HepG2 (cell line): ENCODE results near the gene ONECUT1. TPM values are rescaled to one million over a fixed set of nuclear protein-coding genes. Genes with fewer than 3 reads are reported as not detected.

ENCODE experiments used
- AGO2 ChIP-seq: fragments of 200-400 bp; formaldehyde crosslinking; optimal IDR thresholded peaks from 2 replicates; pipeline ENCODE3; 2017; ENCODE audit warnings: mild to moderate bottlenecking, low read depth, low read length, moderate library complexity
- ARNTL ChIP-seq: sonication (generic); formaldehyde crosslinking; IDR thresholded peaks from 2 replicates; pipeline ENCODE4 v1.4.0; 2020; ENCODE audit warnings: mild to moderate bottlenecking, missing genetic modification reagents
- ATF7 ChIP-seq, 2 experiments: fragments of 450-650 bp in 1 of 2; sonication (generic) in 1 of 2; formaldehyde crosslinking in 1 of 2; IDR thresholded peaks; 2 replicates each; pipeline versions ENCODE4 v1.4.0 to v1.6.1; 2016 to 2020; ENCODE audit warnings: antibody characterized with exemption in 1 of 2, mild to moderate bottlenecking in 1 of 2, missing genetic modification reagents in 1 of 2
- CEBPG ChIP-seq: IDR thresholded peaks from 2 replicates; pipeline ENCODE4 v1.6.1; 2016
- CHD2 ChIP-seq: IDR thresholded peaks from 2 replicates; pipeline ENCODE4 v1.6.1; 2011; ENCODE audit warnings: low read depth, low read length, improper control_type of control experiment
- ESRRA ChIP-seq: sonication (generic); formaldehyde crosslinking; IDR thresholded peaks from 2 replicates; pipeline ENCODE4 v1.5.1; 2020; ENCODE audit warnings: mild to moderate bottlenecking, low read depth, missing genetic modification reagents
- FOSL2 ChIP-seq: sonication (generic); formaldehyde crosslinking; IDR thresholded peaks from 2 replicates; pipeline ENCODE4 v1.4.0; 2020; ENCODE audit warnings: missing genetic modification reagents
- GATAD2A ChIP-seq: IDR thresholded peaks from 2 replicates; pipeline ENCODE4 v1.6.1; 2016
- HNF4A ChIP-seq: sonication (generic); formaldehyde crosslinking; IDR thresholded peaks from 2 replicates; pipeline ENCODE4 v1.4.0; 2020; ENCODE audit warnings: missing genetic modification reagents
- KAT7 ChIP-seq: IDR thresholded peaks from 2 replicates; pipeline ENCODE4 v1.6.1; 2018; ENCODE audit warnings: borderline replicate concordance, missing compliant biosample characterization
- MAFF ChIP-seq: IDR thresholded peaks from 2 replicates; pipeline ENCODE4 v1.6.1; 2011; ENCODE audit warnings: low read depth, low read length, improper control_type of control experiment
- MAFK ChIP-seq, 2 experiments: IDR thresholded peaks in 1 of 2; conservative IDR thresholded peaks in 1 of 2; 2 replicates each; pipeline ENCODE4 v1.6.1; 2011; ENCODE audit warnings: improper control_type of control experiment in 2 of 2, low read length in 2 of 2
- MIER2 ChIP-seq: IDR thresholded peaks from 2 replicates; pipeline ENCODE4 v1.6.1; 2016; ENCODE audit warnings: missing biosample characterization, missing genetic modification reagents
- NR2C2 ChIP-seq: sonication (generic); formaldehyde crosslinking; IDR thresholded peaks from 2 replicates; pipeline ENCODE4 v1.4.0; 2020; ENCODE audit warnings: missing genetic modification reagents, mild to moderate bottlenecking, moderate library complexity, borderline replicate concordance
- PRDM15 ChIP-seq: sonication (generic); formaldehyde crosslinking; IDR thresholded peaks from 2 replicates; pipeline ENCODE4 v1.4.0; 2020; ENCODE audit warnings: missing genetic modification reagents
- RCOR2 ChIP-seq: IDR thresholded peaks from 2 replicates; pipeline ENCODE4 v1.6.1; 2016; ENCODE audit warnings: missing biosample characterization, missing genetic modification reagents
- SMAD1 ChIP-seq: sonication (generic); formaldehyde crosslinking; IDR thresholded peaks from 2 replicates; pipeline ENCODE4 v1.4.0; 2020; ENCODE audit warnings: missing genetic modification reagents, low read depth, mild to moderate bottlenecking, borderline replicate concordance
- SNAPC2 ChIP-seq: sonication (generic); formaldehyde crosslinking; IDR thresholded peaks from 2 replicates; pipeline ENCODE4 v1.8.1; 2022; ENCODE audit warnings: mild to moderate bottlenecking, missing genetic modification reagents
- SOX6 ChIP-seq, 2 experiments: fragments of 450-650 bp in 1 of 2; sonication (generic) in 1 of 2; formaldehyde crosslinking in 1 of 2; IDR thresholded peaks; 2 replicates each; pipeline versions ENCODE4 v1.4.0 to v1.6.1; 2017 to 2020; ENCODE audit warnings: antibody characterized with exemption in 1 of 2, mild to moderate bottlenecking in 1 of 2, missing genetic modification reagents in 1 of 2
- SRY ChIP-seq: sonication (generic); formaldehyde crosslinking; IDR thresholded peaks from 2 replicates; pipeline ENCODE4 v1.8.0; 2022; ENCODE audit warnings: mild to moderate bottlenecking, missing genetic modification reagents
- TEF ChIP-seq: sonication (generic); formaldehyde crosslinking; IDR thresholded peaks from 2 replicates; pipeline ENCODE4 v1.5.0; 2020; ENCODE audit warnings: missing genetic modification reagents
- TFAP4 ChIP-seq: sonication (generic); IDR thresholded peaks from 2 replicates; pipeline ENCODE4 v1.6.1; 2016; ENCODE audit warnings: low read depth, borderline replicate concordance
- ZNF121 ChIP-seq: sonication (generic); formaldehyde crosslinking; IDR thresholded peaks from 2 replicates; pipeline ENCODE4 v1.5.0; 2020; ENCODE audit warnings: mild to moderate bottlenecking, missing genetic modification reagents
- ZNF431 ChIP-seq: sonication (generic); formaldehyde crosslinking; IDR thresholded peaks from 2 replicates; pipeline ENCODE4 v1.9.0; 2022; ENCODE audit warnings: missing genetic modification reagents, low read depth, mild to moderate bottlenecking, borderline replicate concordance
- ZNF432 ChIP-seq: sonication (generic); formaldehyde crosslinking; IDR thresholded peaks from 2 replicates; pipeline ENCODE4 v1.5.0; 2020; ENCODE audit warnings: missing genetic modification reagents, mild to moderate bottlenecking, borderline replicate concordance
- ZNF556 ChIP-seq: sonication (generic); formaldehyde crosslinking; IDR thresholded peaks from 2 replicates; pipeline ENCODE4 v1.4.0; 2020; ENCODE audit warnings: mild to moderate bottlenecking, missing genetic modification reagents, borderline replicate concordance
- ZNF660 ChIP-seq: sonication (generic); formaldehyde crosslinking; IDR thresholded peaks from 2 replicates; pipeline ENCODE4 v1.5.1; 2020; ENCODE audit warnings: mild to moderate bottlenecking, low read depth, missing genetic modification reagents, borderline replicate concordance
- ZNF749 ChIP-seq: sonication (generic); formaldehyde crosslinking; IDR thresholded peaks from 2 replicates; pipeline ENCODE4 v1.8.0; 2022; ENCODE audit warnings: mild to moderate bottlenecking, missing genetic modification reagents, moderate library complexity, borderline replicate concordance
- polyA plus RNA-seq, 8 experiments: library from polyadenylated mRNA; depleted of rRNA in 3 of 8; stranded (reverse) in 7 of 8; unstranded in 1 of 8; fragments of >200 nt; fragmentation: Illumina TruSeq in 4 of 8; extraction: Trizol in 4 of 8; gene quantifications; 2 replicates each; pipeline versions ENCODE4 v1.2.1 to v1.2.3, GENCODE V29; 2011 to 2016; ENCODE audit warnings: low read depth in 4 of 8, missing spikeins in 1 of 8, mixed read lengths in 1 of 8; ENCODE audit not compliant: insufficient read depth in 1 of 8
- total RNA-seq, 5 experiments: library from RNA; depleted of rRNA; stranded (reverse); fragments of >200 nt; fragmentation: Illumina TruSeq; extraction: Trizol; gene quantifications; 2 replicates each; pipeline ENCODE4 v1.2.3, GENCODE V29; 2016; ENCODE audit warnings: low read depth in 1 of 5

The ONECUT1 gene
- total and polyA plus RNA-seq, 2 of the 13 experiments (the other 11 are each of a cell fraction or from before 2014, with no cell fraction given): 3.5 to 9.1 TPM

- TF ChIP-seq GATAD2A: peak; percentile 63
- peak; percentile 62; the same call in 1 of the 2 replicates for TF ChIP-seq SNAPC2 (CRISPR knock-in tag)
- no peak for TF ChIP-seq ARNTL
- TF ChIP-seq MAFK (conservative IDR thresholded peaks at IDR 0.05 in 1 of 2, IDR thresholded peaks at IDR 0.05 in 1 of 2; ENCODE audit: low read length in 2 of 2): peak; percentile 69 to 72
- TF ChIP-seq FOSL2: no peak
- TF ChIP-seq ATF7 (IDR thresholded peaks at IDR 0.05): peak; percentile 7; the same call in 1 of the 2 replicates
- TF ChIP-seq ATF7 (CRISPR knock-in tag; IDR thresholded peaks at IDR 0.05): no peak
- peak; percentile 19; the same call in 1 of the 2 replicates for TF ChIP-seq NR2C2 (CRISPR knock-in tag)
- peak; percentile 89 for TF ChIP-seq CEBPG
- no peak for TF ChIP-seq SMAD1 (CRISPR knock-in tag)
- peak; percentile 86; the same call in 1 of the 2 replicates for TF ChIP-seq TEF
- peak; percentile 51; the same call in 1 of the 2 replicates for TF ChIP-seq ZNF121 (CRISPR knock-in tag)
- TF ChIP-seq SOX6 (IDR thresholded peaks at IDR 0.05): no peak
- TF ChIP-seq SOX6 (CRISPR knock-in tag; IDR thresholded peaks at IDR 0.05): peak; percentile 29; the same call in 1 of the 2 replicates
- TF ChIP-seq ZNF431 (CRISPR knock-in tag): no peak
- peak; percentile 72 for TF ChIP-seq HNF4A
- TF ChIP-seq ZNF556: 0 out of 2 replicates have a peak, but pooled peaks have one; percentile 28
- TF ChIP-seq MAFF: peak; percentile 77
- TF ChIP-seq KAT7 (CRISPR knock-in tag): no peak
- TF ChIP-seq ZNF660 (CRISPR knock-in tag): no peak
- TF ChIP-seq ESRRA (CRISPR knock-in tag): peak; percentile 70
- TF ChIP-seq PRDM15: no peak
- TF ChIP-seq AGO2: no peak
- no peak for TF ChIP-seq RCOR2 (CRISPR knock-in tag)
- TF ChIP-seq MIER2 (CRISPR knock-in tag): no peak
- no peak for TF ChIP-seq CHD2
- TF ChIP-seq ZNF432 (CRISPR knock-in tag): no peak
- TF ChIP-seq TFAP4: 0 out of 2 replicates have a peak, but pooled peaks have one; percentile 9
- no peak for TF ChIP-seq SRY (CRISPR knock-in tag)
- no peak for TF ChIP-seq ZNF749
Observed at GRCh38 chr15:52733088-52733487, 57.0 kb downstream of the ONECUT1 start (continued).
